ENCODE results near the gene BCR. TPM values are rescaled to one million over a fixed set of nuclear protein-coding genes. Genes with fewer than 3 reads are reported as not detected.
"Not testable (repeated sequence)": the region's sequence is repeated elsewhere in the genome, so short reads cannot be mapped to it uniquely, and the experiment has no call there.

The BCR gene
- total RNA-seq, 2 donors from 2014 or later: 102 to 172 TPM

GRCh38 chr22:23325183-23325582, 144.9 kb downstream of the BCR start:
- DNase-seq: no peak
- Histone ChIP-seq H3K27me3 (ENCODE audit: control insufficient read depth, insufficient read depth, low read length, poor library complexity, severe bottlenecking) (no peaks in the 10 kb centered on the region), H3K4me1 (ENCODE audit: control insufficient read depth, insufficient read depth, low read length) (no peaks in the 10 kb centered on the region), H3K4me3 (ENCODE audit: low read length) (no peak overlapping the region), H3K27ac (ENCODE audit: low read depth, low read length) (no peak overlapping the region), H3K9ac (ENCODE audit: extremely low read depth, low read length, poor library complexity, severe bottlenecking) (no peak overlapping the region), H3K9me3 (ENCODE audit: control insufficient read depth, low read length) (no peaks in the 10 kb centered on the region), H3K36me3 (ENCODE audit: control insufficient read depth, insufficient read depth, low read length) (no peaks in the 10 kb centered on the region)
- H3K27ac Mint-ChIP-seq: no peak overlapping the region
- no peaks in the 10 kb centered on the region for H3K9me3 Mint-ChIP-seq
- H3K4me3 Mint-ChIP-seq: no peak overlapping the region
- H3K4me1 Mint-ChIP-seq: peaks cover 7% of the 10 kb centered on the region
- 38 to 72% methylated on average over 3 to 6 of the region's 6 CpGs for whole genome bisulfite sequencing, 2 experiments (ENCODE audit: insufficient coverage in 1 of 2, insufficient read length in 1 of 2)
- no peaks in the 10 kb centered on the region for H3K36me3 Mint-ChIP-seq (ENCODE audit: low read depth)
- no peak for TF ChIP-seq CTCF (conservative IDR thresholded peaks at IDR 0.05)
- no peaks in the 10 kb centered on the region for H3K27me3 Mint-ChIP-seq (ENCODE audit: insufficient read depth)

DNA sequence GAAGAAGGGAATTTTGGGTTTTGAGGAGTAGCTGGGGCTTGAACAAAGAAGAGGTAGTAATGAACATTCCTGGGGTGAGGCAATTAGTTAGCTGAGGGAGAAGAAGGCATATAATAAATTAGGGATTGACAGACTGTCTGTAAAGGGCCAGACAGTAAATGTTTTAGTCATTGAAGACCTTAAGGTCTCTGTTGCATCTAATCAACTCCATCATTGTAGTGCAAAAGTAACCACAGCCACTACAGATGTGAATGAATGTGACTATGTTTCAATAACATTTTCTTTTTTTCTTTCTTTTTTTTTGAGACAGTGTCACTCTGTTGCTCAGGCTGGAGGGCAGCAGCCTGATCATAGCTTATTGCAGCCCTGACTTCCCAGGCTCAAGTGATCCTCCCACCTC, 153.5 kb downstream of the BCR start:
- H3K9ac ChIP-seq (ENCODE audit: extremely low read depth, low read length, poor library complexity, severe bottlenecking); H3K4me3 Mint-ChIP-seq; H3K36me3 Mint-ChIP-seq (ENCODE audit: low read depth); H3K4me3 ChIP-seq (ENCODE audit: low read length); H3K9me3 Mint-ChIP-seq; H3K27me3 ChIP-seq (ENCODE audit: control insufficient read depth, insufficient read depth, low read length, poor library complexity, severe bottlenecking); H3K27ac Mint-ChIP-seq; H3K9me3 ChIP-seq (ENCODE audit: control insufficient read depth, low read length); H3K27ac ChIP-seq (ENCODE audit: low read depth, low read length); DNase-seq; H3K4me1 Mint-ChIP-seq; H3K36me3 ChIP-seq (ENCODE audit: control insufficient read depth, insufficient read depth, low read length); H3K4me1 ChIP-seq (ENCODE audit: control insufficient read depth, insufficient read depth, low read length): not testable (repeated sequence)
- H3K27me3 Mint-ChIP-seq (ENCODE audit: insufficient read depth): peaks cover 26% of the 10 kb centered on the region

GRCh38 chr22:23337672-23338071, 157.4 kb downstream of the BCR start:
- not testable (repeated sequence) for H3K4me1 Mint-ChIP-seq; H3K4me3 Mint-ChIP-seq; H3K27me3 ChIP-seq (ENCODE audit: control insufficient read depth, insufficient read depth, low read length, poor library complexity, severe bottlenecking); H3K36me3 Mint-ChIP-seq (ENCODE audit: low read depth); H3K9ac ChIP-seq (ENCODE audit: extremely low read depth, low read length, poor library complexity, severe bottlenecking); H3K27ac Mint-ChIP-seq; H3K9me3 ChIP-seq (ENCODE audit: control insufficient read depth, low read length); H3K4me3 ChIP-seq (ENCODE audit: low read length); H3K9me3 Mint-ChIP-seq; H3K27ac ChIP-seq (ENCODE audit: low read depth, low read length); H3K36me3 ChIP-seq (ENCODE audit: control insufficient read depth, insufficient read depth, low read length); H3K4me1 ChIP-seq (ENCODE audit: control insufficient read depth, insufficient read depth, low read length); DNase-seq
- 91 to 100% methylated on average over 1 to 3 of the region's 9 CpGs for WGBS, 2 experiments (ENCODE audit: insufficient coverage in 1 of 2, insufficient read length in 1 of 2)
- peaks cover 45% of the 10 kb centered on the region for H3K27me3 Mint-ChIP-seq (ENCODE audit: insufficient read depth)

GRCh38 chr22:23341942-23342695, 161.8 kb downstream of the BCR start:
- H3K9ac ChIP-seq (ENCODE audit: extremely low read depth, low read length, poor library complexity, severe bottlenecking); H3K36me3 Mint-ChIP-seq (ENCODE audit: low read depth); H3K27ac Mint-ChIP-seq; H3K9me3 Mint-ChIP-seq; H3K4me3 ChIP-seq (ENCODE audit: low read length); DNase-seq; H3K4me3 Mint-ChIP-seq; H3K27ac ChIP-seq (ENCODE audit: low read depth, low read length); H3K27me3 ChIP-seq (ENCODE audit: control insufficient read depth, insufficient read depth, low read length, poor library complexity, severe bottlenecking); H3K36me3 ChIP-seq (ENCODE audit: control insufficient read depth, insufficient read depth, low read length); H3K9me3 ChIP-seq (ENCODE audit: control insufficient read depth, low read length); H3K4me1 ChIP-seq (ENCODE audit: control insufficient read depth, insufficient read depth, low read length); H3K4me1 Mint-ChIP-seq: not testable (repeated sequence)
- peaks cover 49% of the 10 kb centered on the region for H3K27me3 Mint-ChIP-seq (ENCODE audit: insufficient read depth)
- 78 to 89% methylated on average over 6 to 7 of the region's 10 CpGs for WGBS, 2 experiments (ENCODE audit: insufficient coverage in 1 of 2, insufficient read length in 1 of 2)
